Measurements from ENCODE around the gene ZBTB7A.

DNA sequence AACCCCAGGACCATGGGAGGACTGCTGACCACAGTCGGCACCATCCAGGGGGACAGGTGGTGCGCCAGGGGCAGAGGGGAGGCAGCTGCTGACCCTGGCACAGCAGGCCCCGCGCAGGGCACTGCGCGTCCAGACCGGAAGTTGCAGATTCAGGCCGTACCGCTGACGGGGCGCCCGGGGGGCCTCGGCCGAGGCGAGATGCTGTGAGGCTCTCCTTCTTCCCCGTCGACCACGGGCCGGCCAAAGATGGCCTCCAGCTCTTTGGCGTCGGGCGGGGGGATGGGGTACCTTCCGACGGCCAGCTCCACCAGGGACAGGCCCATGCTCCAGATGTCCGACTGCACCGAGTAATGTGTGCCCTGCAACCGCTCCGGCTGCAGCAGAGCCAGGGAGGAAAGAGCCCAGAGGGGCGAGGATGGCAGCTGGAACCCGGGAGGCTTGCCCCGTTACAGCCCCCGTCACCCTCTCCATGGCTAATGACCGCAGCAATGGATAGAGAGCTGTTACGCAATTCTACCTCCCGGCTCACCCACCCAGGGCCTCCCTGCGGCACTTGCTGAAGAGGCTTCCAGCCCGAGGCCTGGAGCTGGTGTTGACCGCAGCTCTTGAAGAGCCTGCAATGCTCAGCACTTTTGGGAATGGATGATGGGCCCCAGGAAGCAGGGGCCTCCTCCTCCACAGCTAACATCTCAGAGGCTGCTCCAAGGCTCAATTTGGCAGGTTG, 32.5 kb upstream of the ZBTB7A start:
- TF ChIP-seq EZH2 (IDR thresholded peaks at IDR 0.05; ENCODE audit: insufficient read depth, poor library complexity, severe bottlenecking) = no peak
- no peak for TF ChIP-seq EZH2phosphoT487 (IDR thresholded peaks at IDR 0.05; ENCODE audit: insufficient read depth, low read depth)
